NCI-H146 treated with DMSO at 0.1 percent for 48 hours (cell line): ENCODE measurements around the gene ITGB7.
"Not testable (repeated sequence)": the region's sequence is repeated elsewhere in the genome, so short reads cannot be mapped to it uniquely, and the experiment has no call there.

Experiments
- DNase-seq: peaks from one replicate; lab custom pipeline; 2025; ENCODE audit not compliant: unreplicated experiment; lab: John Stamatoyannopoulos, UW

Gene ITGB7

GRCh38 chr12:53180931-53181645, 26.0 kb downstream of the ITGB7 start:
- peak; percentile 68 for DNase-seq

- DNase-seq, result peak; percentile 96
These were observed 26.7 kb downstream of the ITGB7 start, which contains the start of the genes CSAD and ZNF740 for GRCh38 chr12:53180220-53180930. Gene CSAD (minus strand): TSS chr12:53180925. CDS start chr12:53173470, 7,455 bp downstream. Gene ZNF740 (plus strand): TSS chr12:53180722. CDS start chr12:53181984, 1,262 bp downstream.

GRCh38 chr12:53179687-53180219, 27.3 kb downstream of the ITGB7 start:
- DNase-seq, result peak; percentile 37

GRCh38 chr12:53178803-53179202, 28.2 kb downstream of the ITGB7 start:
- DNase-seq, result not testable (repeated sequence)

DNA sequence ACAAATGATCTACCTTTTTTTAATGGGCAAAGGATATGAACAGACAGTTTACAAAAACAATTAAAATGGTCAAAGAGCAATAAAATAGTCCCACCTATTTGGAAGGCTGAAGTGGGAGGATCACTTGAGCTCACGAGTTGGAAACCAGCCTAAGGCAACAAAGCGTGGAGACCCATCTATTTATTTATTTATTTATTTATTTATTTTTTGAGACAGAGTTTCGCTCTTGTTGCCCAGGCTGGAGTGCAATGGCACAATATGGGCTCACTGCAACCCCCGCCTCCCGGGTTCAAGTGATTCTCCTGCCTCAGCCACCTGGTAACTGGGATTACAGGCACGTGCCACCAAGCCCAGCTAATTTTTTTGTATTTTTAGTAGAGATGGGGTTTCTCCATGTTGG, 29.6 kb downstream of the ITGB7 start:
- not testable (repeated sequence) for DNase-seq

- no peak for DNase-seq
These were observed 30.3 kb downstream of the ITGB7 start for GRCh38 chr12:53176750-53177149.

GRCh38 chr12:53174881-53175491, 32.1 kb downstream of the ITGB7 start:
- DNase-seq, result peak; percentile 96

- no peak for DNase-seq
These were observed 33.9 kb downstream of the ITGB7 start for GRCh38 chr12:53173085-53173715.

DNA sequence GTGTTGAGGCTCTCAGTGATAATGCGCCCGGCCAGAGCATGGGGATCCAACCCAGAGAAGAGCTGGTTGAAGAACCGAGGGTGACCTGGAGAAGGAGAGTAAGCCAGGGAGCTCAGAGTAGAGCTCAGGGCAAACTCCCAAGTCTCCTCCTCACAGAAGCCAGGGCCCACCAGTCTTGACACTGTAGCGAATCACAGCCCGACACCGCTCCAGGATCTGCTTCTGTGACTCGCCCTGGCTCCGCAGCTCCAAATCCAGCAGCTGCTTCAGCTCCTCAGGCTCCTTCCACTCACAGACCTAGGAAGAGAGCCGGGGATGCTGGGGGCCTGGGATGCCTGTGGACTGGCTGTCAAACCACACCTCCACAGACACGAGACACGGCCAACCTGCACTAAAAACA, 34.7 kb downstream of the ITGB7 start:
- no peak for DNase-seq

DNA sequence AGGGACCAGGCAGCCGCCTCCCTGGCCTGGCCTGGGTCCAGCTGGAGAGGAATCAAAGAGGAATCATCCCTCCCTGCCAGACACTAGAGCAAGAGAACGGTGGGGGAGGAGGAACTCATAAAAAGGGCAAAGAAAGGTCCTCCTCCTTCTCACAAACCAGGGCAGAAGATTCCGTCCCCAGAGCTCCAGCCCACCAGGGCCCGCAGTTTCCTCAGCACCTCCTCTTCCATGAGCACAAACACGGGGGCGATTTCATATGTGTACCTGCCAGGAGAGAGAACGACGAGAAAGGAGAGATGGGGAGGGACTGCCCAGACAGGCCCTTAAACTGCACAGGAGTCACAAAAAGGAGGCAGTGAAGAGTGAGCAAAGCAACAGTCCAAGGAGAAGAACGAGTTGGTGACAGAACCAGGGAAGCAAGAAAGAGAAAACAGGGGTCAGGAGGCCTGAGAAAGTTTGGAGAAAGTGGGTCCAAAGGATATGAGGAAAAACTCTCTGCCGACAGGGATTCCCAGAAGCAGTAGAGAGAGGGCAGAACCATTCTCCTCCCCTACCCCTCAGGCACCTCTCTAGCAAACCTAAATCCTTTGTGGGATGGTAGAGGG, 35.2 kb downstream of the ITGB7 start:
- DNase-seq, result no peak

DNA sequence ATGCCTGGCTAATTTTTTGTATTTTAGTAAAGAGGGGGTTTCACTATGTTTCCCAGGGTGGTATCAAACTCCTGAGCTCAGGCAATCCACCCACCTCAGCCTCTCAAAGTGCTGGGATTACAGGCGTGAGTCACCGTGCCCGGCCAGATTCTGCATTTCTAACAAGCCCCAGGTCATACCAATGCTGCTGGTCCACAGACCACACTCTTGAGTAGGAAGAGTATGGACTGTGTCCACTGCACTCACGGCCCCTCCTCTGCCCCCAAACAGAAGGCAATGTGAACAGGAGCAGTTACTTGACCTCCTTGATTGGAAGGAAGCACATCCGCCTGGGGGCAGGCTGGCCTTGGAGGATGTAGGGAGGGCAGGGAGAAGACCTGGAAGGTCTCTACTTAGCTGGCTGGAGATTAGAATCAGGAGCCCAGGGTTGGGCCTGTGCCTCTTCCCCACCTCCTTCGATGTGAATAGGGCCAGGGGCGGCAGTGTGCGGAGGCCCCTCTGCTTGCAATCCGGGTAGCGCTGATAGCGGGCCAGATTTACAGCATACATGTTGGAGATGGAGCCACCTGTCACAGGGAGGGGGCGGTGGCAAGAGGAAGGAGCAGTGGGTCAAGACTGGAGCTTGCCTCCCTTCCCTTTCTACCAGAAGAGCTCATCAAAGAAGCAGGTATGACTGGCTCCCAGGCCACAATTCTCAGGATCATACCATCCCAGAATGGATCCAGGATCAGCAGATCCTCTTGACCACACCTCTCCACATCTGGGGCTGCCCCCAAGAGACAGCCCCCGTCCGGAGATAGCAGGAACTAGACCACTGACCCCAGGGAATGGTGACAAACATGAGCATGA, 36.0 kb downstream of the ITGB7 start:
- DNase-seq, result no peak

- DNase-seq, result no peak
These were observed 36.8 kb downstream of the ITGB7 start for GRCh38 chr12:53170215-53170614.

DNA sequence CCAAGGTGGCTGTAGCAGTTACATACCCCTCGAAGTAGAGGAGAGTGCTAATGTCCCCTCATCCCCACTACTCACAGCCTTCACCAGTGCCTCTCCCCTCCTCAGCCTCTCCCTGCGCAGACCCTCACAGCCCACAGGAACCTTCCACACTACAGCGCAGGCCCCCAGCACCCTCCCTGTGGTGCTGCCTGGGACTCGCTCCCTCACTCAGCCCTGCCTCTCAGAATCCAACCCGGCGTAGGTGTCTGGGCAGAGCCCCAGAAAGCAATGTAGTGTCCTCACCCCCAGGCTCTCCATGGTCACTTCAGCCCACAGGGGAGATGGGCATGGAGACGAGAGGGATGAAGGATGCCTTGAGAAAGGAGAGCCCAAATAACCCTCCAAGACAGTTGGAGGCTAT, 37.4 kb downstream of the ITGB7 start:
- DNase-seq, result no peak

DNA sequence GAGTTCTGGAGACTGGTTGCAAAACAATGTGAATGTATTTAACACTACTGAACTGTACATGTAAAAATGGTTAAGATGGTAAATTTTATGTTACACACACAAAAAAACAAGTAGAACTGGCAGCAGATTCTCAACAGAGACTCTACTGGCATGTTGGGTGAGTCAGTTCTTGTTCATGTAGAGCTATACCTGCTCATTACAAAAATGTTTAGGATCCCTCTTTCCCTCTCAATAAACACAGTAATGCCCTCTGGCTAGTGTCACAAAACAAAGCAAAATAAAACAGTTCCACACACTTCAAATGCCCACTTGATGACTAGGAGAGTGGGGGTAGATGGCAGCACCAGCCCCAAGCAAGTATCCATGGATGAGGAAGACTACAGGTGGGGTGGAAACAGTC, 40.2 kb downstream of the ITGB7 start:
- DNase-seq, result no peak

GRCh38 chr12:53163008-53163407, 44.0 kb downstream of the ITGB7 start:
- DNase-seq, result not testable (repeated sequence)

DNA sequence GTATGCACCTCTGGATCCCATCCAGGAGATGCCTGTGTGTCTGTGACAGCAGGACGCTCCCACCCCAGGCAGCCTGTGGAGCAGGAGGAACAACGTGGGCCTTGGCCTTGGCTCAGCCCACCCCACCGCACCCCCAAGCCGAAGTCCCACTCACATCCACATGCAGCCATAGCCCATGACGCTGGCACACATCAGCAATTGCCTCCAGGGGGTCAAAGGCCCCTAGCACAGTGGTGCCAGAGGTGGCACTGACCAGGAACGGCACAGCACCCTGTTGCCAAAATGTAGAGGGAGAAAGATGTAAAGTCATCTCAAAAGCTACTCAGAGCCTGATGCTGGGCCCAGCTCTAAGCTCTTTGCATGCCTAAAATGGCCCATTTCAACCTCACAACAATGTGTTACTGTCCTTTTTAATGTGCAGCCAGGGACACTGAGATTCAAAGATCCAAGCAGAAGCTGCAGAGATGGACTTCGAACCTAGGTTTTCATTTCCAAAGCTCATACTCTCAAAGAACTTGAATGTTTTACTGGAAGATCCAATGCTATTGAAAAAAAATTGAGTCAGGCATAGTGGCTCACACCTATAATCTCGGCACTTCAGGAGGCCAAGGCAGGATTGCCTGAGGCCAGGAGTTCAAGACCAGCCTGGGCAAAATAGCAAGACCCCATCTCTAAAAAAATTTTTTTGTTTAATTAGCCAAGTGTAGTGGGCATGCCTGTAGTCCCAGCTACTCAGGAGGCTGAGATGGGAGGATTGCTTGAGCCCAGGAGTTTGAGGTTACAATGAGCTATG, 45.7 kb downstream of the ITGB7 start:
- no peak for DNase-seq

- DNase-seq, result no peak
These were observed 46.4 kb downstream of the ITGB7 start for GRCh38 chr12:53160673-53161072.

GRCh38 chr12:53160000-53160399, 47.1 kb downstream of the ITGB7 start:
- no peak for DNase-seq

- peak; percentile 85 for DNase-seq
These were observed 47.7 kb downstream of the ITGB7 start for GRCh38 chr12:53159195-53159839.
